Suprapubic skin (tissue), 4 donors: ENCODE data around the gene TUBGCP6.

Source experiments
- CTCF ChIP-seq, 2 donors: fragments of 200-600 bp in 1 of 2; fragments of 450-650 bp in 1 of 2; sonication (generic) in 1 of 2; IDR thresholded peaks; one replicate each; pipeline ENCODE4 v1.5.1; 2016 to 2019; ENCODE audit warnings: antibody characterized with exemption in 2 of 2, mild to moderate bottlenecking in 1 of 2, moderate library complexity in 1 of 2
- POLR2A ChIP-seq, 2 donors: fragments of 450-650 bp; IDR thresholded peaks; one replicate each; pipeline ENCODE4 v1.6.1; 2017; ENCODE audit warnings: antibody characterized with exemption in 2 of 2, mild to moderate bottlenecking in 2 of 2, moderate library complexity in 2 of 2
- POLR2AphosphoS5 ChIP-seq, 3 donors: sonication (generic); formaldehyde crosslinking; IDR thresholded peaks; one replicate each; pipeline ENCODE4 v1.6.1; 2017; ENCODE audit warnings: antibody characterized with exemption in 3 of 3

DNA sequence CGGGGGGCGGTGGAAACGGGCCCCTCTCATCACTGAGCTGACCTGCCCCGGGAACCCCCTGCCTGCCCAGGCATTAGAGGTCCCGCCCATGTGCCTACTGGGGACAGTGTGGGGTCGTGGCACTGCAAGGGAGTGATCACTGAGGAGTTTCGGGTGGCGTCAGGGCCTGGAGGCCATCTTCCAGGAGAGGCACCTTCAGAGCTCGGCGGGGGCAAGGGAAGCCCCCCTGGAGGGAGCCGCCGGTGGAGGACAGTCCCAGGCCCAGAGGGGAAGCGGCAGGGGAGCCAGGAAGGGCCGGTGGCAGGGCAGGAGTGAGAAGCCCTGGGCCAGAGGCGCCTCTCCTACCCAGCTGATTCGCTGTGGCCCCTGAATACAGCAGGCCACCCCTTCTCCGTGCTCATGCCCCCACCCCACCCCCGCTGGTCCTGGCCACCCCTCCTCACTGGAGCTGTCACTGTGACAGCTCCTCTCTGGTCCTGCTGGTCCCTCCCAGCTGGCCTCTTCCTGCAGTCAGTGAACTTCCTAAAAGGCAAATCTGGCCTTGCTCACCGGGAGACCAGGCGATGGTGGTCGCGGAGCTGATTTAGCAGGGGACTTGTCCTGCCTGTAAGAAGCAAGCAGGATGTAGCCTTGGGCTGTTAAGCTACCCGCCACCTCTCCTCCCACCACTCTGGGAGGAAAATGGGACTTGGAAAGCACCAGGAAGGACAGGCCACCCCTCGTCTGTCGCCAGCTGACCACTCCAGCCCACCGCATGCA lies 27.4 kb upstream of the TUBGCP6 start:
- no peak for TF ChIP-seq CTCF (IDR thresholded peaks at IDR 0.05)
- no peak for TF ChIP-seq POLR2AphosphoS5 (IDR thresholded peaks at IDR 0.05)
- no peak for TF ChIP-seq POLR2A (IDR thresholded peaks at IDR 0.05)
